Subcutaneous adipose tissue (tissue), 4 donors: Measurements from ENCODE around the gene MICU2. TPM values are rescaled to one million over a fixed set of nuclear protein-coding genes. Genes with fewer than 3 reads are reported as not detected.

Experiments used
- total RNA-seq, 4 donors: library from RNA; depleted of rRNA; stranded (reverse); fragments of >200 nt; gene quantifications; one replicate each; pipeline ENCODE4 v1.1.0, GENCODE V29; 2016
- TF ChIP-seq, protein P1 (sequence below): fragments of 450-650 bp; IDR thresholded peaks from one replicate; pipeline ENCODE4 v1.5.1; 2016; ENCODE audit warnings: low read depth, mild to moderate bottlenecking, control low read depth, antibody characterized with exemption, moderate library complexity

MICU2 gene
- total RNA-seq, 4 donors from 2014 or later: 25.1 to 76.1 (median 40.5) TPM

DNA sequence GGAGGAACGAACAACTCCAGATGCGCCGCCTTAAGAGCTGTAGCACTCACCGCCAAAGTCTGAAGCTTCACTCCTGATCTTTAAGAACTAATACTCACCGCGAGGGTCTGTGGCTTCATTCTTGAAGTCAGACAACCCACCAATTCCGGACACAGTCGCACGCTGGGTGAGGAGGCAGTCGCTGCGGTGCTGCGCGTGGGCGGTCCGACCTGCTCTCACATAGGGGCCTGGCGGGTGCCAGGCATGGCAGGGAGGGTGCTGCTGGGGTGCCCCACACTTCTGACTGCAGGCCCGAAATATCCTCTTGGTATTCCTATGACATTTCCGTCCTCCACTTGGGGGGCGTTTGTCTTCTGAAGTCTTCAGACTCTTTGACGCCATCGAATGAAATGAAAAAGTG is 7.4 kb upstream of the MICU2 start:
- TF ChIP-seq, protein P1, sequence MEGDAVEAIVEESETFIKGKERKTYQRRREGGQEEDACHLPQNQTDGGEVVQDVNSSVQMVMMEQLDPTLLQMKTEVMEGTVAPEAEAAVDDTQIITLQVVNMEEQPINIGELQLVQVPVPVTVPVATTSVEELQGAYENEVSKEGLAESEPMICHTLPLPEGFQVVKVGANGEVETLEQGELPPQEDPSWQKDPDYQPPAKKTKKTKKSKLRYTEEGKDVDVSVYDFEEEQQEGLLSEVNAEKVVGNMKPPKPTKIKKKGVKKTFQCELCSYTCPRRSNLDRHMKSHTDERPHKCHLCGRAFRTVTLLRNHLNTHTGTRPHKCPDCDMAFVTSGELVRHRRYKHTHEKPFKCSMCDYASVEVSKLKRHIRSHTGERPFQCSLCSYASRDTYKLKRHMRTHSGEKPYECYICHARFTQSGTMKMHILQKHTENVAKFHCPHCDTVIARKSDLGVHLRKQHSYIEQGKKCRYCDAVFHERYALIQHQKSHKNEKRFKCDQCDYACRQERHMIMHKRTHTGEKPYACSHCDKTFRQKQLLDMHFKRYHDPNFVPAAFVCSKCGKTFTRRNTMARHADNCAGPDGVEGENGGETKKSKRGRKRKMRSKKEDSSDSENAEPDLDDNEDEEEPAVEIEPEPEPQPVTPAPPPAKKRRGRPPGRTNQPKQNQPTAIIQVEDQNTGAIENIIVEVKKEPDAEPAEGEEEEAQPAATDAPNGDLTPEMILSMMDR: no peak

DNA sequence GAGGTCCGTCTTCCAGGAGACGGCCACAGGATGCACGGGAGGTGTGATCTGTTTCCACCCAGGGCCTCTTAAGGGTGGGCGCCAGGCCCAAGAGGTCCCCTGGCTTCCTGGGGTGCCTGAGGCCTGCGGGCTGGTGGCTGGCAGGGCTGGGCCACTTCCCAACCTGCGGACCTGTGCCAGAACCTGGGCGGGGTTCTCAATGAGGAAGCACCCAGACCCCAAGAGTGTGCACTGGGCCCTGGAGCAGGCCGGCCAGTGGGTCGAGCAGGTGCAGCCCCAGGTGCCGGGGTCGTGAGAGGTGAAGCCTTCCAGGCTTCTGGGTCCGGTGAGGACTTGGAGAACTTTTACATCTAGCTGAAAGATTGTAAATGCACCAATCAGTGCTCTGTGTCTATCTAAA is 6.7 kb upstream of the MICU2 start:
- TF ChIP-seq, protein P1: no peak

DNA sequence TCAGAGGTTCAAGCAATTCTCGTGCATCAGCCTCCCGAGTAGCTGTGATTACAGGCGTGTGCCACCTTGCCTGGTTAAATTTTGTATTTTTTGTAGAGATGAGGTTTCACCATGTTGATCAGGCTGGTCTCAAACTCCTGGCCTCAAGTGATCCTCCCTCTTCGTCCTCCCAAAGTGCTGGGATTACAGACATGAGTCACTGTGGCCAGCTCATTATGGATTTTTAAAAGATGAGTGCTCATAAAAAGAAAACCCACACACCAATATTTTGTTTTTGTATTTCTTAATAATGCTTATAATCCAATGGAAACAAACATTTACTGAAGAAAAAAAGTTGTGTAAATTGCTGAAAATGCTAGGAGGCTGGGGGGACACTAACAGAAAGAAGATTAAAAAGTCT is 5.0 kb upstream of the MICU2 start:
- TF ChIP-seq, protein P1: no peak

DNA sequence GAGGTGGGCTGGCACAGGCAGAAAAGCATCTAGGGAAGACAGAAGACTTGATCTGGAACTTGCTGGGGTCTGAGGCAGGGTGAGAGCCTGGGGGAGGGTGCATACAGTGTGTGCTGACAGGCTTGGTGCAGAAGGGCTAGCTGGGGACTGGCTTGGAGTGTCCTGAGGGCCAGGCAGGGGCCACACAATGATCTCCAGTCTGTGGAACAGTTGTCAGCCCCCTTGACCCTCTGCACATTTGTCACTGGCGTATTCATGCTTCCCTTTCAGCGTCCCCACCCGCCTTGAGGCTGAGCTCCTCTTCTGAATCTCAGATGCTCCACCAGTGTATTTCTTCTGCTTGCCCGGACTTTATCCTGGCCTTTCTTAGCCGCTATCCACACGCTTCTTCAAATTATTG is 2.8 kb upstream of the MICU2 start:
- TF ChIP-seq, protein P1: no peak

DNA sequence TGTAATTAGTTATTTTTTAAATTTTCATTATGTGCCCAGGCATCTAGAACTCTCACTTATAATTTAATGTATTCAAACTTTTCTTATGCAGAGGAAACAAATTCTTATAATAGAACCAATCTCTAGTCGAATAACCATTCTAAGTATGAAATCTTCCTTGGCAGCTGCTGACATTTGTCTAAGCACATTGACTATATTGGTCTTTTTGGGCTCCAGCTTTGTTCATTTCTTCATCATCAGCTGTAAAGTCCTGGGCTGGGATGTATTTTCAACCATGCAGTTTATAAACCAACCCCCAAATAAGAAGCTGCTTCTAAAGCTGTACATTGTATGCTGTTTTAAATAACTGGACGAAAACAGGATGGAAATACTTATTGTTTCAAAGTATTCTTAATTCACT is 2.3 kb upstream of the MICU2 start:
- TF ChIP-seq, protein P1: no peak

DNA sequence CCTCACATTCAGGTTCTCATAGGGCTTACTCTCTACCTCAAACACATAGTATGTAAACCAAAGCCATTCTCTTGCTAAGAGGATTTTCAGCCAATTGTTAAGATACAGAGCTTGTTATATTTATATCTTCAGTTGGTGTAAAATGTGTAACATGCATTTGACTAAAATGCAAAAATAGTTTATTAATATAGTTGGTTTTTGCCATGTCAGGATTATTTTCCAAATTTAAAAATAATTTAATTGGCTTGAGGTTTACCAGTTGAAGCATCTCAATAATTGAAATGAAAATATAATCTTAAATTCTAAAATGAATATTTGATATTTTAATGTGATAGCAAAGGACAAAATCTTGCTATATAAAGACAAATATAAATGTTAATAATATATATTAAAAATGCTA is 7.2 kb downstream of the MICU2 start:
- TF ChIP-seq, protein P1: no peak

DNA sequence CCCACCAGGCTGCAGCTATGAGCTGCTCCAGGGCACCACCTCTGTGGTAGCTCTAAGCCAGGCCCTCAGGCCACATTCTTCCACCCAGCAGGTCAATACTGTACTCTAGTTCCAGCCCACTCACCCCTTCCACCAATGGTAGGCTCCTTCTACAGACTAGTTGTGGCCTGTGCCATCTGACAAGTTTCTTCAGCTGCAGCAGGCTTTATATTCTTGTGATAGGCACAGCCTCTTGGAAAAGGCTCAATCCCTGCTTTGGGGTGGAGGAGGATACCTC is 8.5 kb downstream of the MICU2 start:
- TF ChIP-seq, protein P1: no peak
